DOHH2 (cell line): ENCODE measurements around the gene WDR31.

Source experiments
- EZH2phosphoT487 ChIP-seq: fragments of 200-600 bp; sonication (generic); IDR thresholded peaks from 2 replicates; pipeline ENCODE4 v1.6.1; 2017; ENCODE audit warnings: borderline replicate concordance, mild to moderate bottlenecking, antibody characterized with exemption, low read length, moderate library complexity, mixed read lengths
- TF ChIP-seq, protein P1 (sequence below): fragments of 200-600 bp; sonication (generic); IDR thresholded peaks from one replicate; pipeline ENCODE4 v1.5.1; 2014; ENCODE audit warnings: antibody characterized with exemption, mild to moderate bottlenecking, low read depth, low read length; ENCODE audit not compliant: poor library complexity, severe bottlenecking

DNA sequence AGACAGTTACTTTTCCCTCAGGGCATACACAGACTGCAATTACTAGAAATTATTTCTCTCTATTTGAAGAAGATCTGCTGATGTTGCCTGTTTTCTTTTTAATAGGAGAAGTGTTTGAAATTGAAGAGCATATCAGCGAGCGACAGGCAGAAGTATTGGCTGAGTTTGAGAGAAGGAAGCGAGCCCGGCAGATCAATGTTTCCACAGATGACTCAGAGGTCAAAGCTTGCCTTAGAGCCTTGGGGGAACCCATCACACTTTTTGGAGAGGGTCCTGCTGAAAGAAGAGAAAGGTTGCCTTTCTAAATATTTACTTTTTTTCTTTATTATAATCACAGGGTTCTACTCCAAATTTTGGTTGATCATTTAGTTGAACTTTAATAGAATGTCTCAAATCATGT, 61.2 kb downstream of the WDR31 start:
- TF ChIP-seq, protein P1, sequence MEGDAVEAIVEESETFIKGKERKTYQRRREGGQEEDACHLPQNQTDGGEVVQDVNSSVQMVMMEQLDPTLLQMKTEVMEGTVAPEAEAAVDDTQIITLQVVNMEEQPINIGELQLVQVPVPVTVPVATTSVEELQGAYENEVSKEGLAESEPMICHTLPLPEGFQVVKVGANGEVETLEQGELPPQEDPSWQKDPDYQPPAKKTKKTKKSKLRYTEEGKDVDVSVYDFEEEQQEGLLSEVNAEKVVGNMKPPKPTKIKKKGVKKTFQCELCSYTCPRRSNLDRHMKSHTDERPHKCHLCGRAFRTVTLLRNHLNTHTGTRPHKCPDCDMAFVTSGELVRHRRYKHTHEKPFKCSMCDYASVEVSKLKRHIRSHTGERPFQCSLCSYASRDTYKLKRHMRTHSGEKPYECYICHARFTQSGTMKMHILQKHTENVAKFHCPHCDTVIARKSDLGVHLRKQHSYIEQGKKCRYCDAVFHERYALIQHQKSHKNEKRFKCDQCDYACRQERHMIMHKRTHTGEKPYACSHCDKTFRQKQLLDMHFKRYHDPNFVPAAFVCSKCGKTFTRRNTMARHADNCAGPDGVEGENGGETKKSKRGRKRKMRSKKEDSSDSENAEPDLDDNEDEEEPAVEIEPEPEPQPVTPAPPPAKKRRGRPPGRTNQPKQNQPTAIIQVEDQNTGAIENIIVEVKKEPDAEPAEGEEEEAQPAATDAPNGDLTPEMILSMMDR, result no peak
- no peak for TF ChIP-seq EZH2phosphoT487
